ENCODE measurements around the gene CPSF3.

CPSF3 gene

GRCh38 chr2:9379391-9379755 lies 44.1 kb upstream of the CPSF3 start:
- no peak for TF ChIP-seq CTCF (IDR thresholded peaks at IDR 0.05; ENCODE audit: low read depth, low read length)
- no peak for DNase-seq (ENCODE audit: low read depth, low spot score)
- in situ Hi-C loops (cut with HindIII; ENCODE audit: low sequenced_read_pairs): no loop called here
- H3K4me3 ChIP-seq (ENCODE audit: low read depth, low read length): no peak overlapping the region

GRCh38 chr2:9380702-9381628 lies 42.5 kb upstream of the CPSF3 start:
- DNase-seq (ENCODE audit: low read depth, low spot score): peak; percentile 92
- TF ChIP-seq CTCF (IDR thresholded peaks at IDR 0.05; ENCODE audit: low read depth, low read length): no peak
- no peak overlapping the region for H3K4me3 ChIP-seq (ENCODE audit: low read depth, low read length)
- in situ Hi-C loops (cut with HindIII; ENCODE audit: low sequenced_read_pairs): no loop called here

- no peak overlapping the region for H3K4me3 ChIP-seq (ENCODE audit: low read depth, low read length)
- TF ChIP-seq CTCF (IDR thresholded peaks at IDR 0.05; ENCODE audit: low read depth, low read length): no peak
- DNase-seq (ENCODE audit: low read depth, low spot score): no peak
- in situ Hi-C loops (cut with HindIII; ENCODE audit: low sequenced_read_pairs): no loop called here
These were observed 40.7 kb upstream of the CPSF3 start for GRCh38 chr2:9382604-9383235.

- in situ Hi-C loops (cut with HindIII; ENCODE audit: low sequenced_read_pairs): no loop called here
- no peak for DNase-seq (ENCODE audit: low read depth, low spot score)
- H3K4me3 ChIP-seq (ENCODE audit: low read depth, low read length): no peak overlapping the region
- TF ChIP-seq CTCF (IDR thresholded peaks at IDR 0.05; ENCODE audit: low read depth, low read length): no peak
These were observed 38.9 kb upstream of the CPSF3 start for GRCh38 chr2:9384521-9384920.

- H3K4me3 ChIP-seq (ENCODE audit: low read depth, low read length): no peak overlapping the region
- in situ Hi-C loops (cut with HindIII; ENCODE audit: low sequenced_read_pairs): no loop called here
- TF ChIP-seq CTCF (IDR thresholded peaks at IDR 0.05; ENCODE audit: low read depth, low read length): no peak
- no peak for DNase-seq (ENCODE audit: low read depth, low spot score)
These were observed 37.6 kb upstream of the CPSF3 start for GRCh38 chr2:9385841-9386240.

GRCh38 chr2:9388199-9388681 lies 35.2 kb upstream of the CPSF3 start:
- in situ Hi-C loops (cut with HindIII; ENCODE audit: low sequenced_read_pairs): no loop called here
- no peak for TF ChIP-seq CTCF (IDR thresholded peaks at IDR 0.05; ENCODE audit: low read depth, low read length)
- DNase-seq (ENCODE audit: low read depth, low spot score): no peak
- no peak overlapping the region for H3K4me3 ChIP-seq (ENCODE audit: low read depth, low read length)

Measured in astrocyte of the spinal cord (primary cell).